H9 (cell line): Measurements from ENCODE around the gene KMT5B. TPM values are rescaled to one million over a fixed set of nuclear protein-coding genes. Genes with fewer than 3 reads are reported as not detected.

Experiments used
- DNase-seq: peaks from one replicate; pipeline ENCODE4 v3.0.0-alpha.2; 2017
- H2AFZ ChIP-seq: one replicate; pipeline ENCODE4 v1.6.1; 2013; ENCODE audit warnings: mild to moderate bottlenecking, low read length, control low read depth, moderate library complexity
- H2AK5ac ChIP-seq: 2 replicates; pipeline ENCODE4 v1.6.1; 2013; ENCODE audit warnings: low read length, control low read depth, mixed read lengths; ENCODE audit not compliant: insufficient read length
- H2BK120ac ChIP-seq: one replicate; pipeline ENCODE4 v1.6.1; 2013; ENCODE audit warnings: low read depth, mild to moderate bottlenecking, low read length, control low read depth, inconsistent platforms; ENCODE audit not compliant: poor library complexity, severe bottlenecking
- H2BK12ac ChIP-seq: 2 replicates; pipeline ENCODE4 v1.6.1; 2013; ENCODE audit warnings: low read length, control low read depth, mixed read lengths, low read depth; ENCODE audit not compliant: insufficient read length
- H2BK15ac ChIP-seq: 2 replicates; pipeline ENCODE4 v1.6.1; 2013; ENCODE audit warnings: low read depth, low read length, control low read depth
- H2BK20ac ChIP-seq: one replicate; pipeline ENCODE4 v1.6.1; 2013; ENCODE audit warnings: low read depth, mild to moderate bottlenecking, low read length, control low read depth, inconsistent platforms; ENCODE audit not compliant: poor library complexity, severe bottlenecking
- H2BK5ac ChIP-seq: 2 replicates; pipeline ENCODE4 v1.6.1; 2013; ENCODE audit warnings: low read length, control low read depth, mixed read lengths; ENCODE audit not compliant: insufficient read length
- H3K14ac ChIP-seq: 2 replicates; pipeline ENCODE4 v1.6.1; 2013; ENCODE audit warnings: low read length, control low read depth; ENCODE audit not compliant: insufficient read depth
- H3K18ac ChIP-seq: 2 replicates; pipeline ENCODE4 v1.6.1; 2013; ENCODE audit warnings: low read depth, mild to moderate bottlenecking, mixed read lengths, low read length, control low read depth; ENCODE audit not compliant: insufficient read length
- H3K23ac ChIP-seq: 2 replicates; pipeline ENCODE4 v1.6.1; 2013; ENCODE audit warnings: low read length, control low read depth, mixed read lengths, low read depth; ENCODE audit not compliant: insufficient read length
- H3K23me2 ChIP-seq: 2 replicates; pipeline ENCODE4 v1.6.1; 2013; ENCODE audit warnings: low read depth, mild to moderate bottlenecking, mixed read lengths, low read length, control low read depth; ENCODE audit not compliant: insufficient read length, poor library complexity, severe bottlenecking
- H3K27ac ChIP-seq: 2 replicates; pipeline ENCODE4 v1.5.1; 2013; ENCODE audit warnings: low read length, control low read depth, mixed read lengths, low read depth; ENCODE audit not compliant: insufficient read length
- H3K27me3 ChIP-seq: 2 replicates; pipeline ENCODE4 v1.6.1; 2013; ENCODE audit warnings: low read length, control low read depth, inconsistent platforms; ENCODE audit not compliant: insufficient read depth
- H3K4ac ChIP-seq: 2 replicates; pipeline ENCODE4 v1.6.1; 2013; ENCODE audit warnings: low read depth, mild to moderate bottlenecking, control low read depth, inconsistent platforms, low read length, moderate library complexity
- H3K4me1 ChIP-seq: 2 replicates; pipeline ENCODE4 v1.6.1; 2013; ENCODE audit warnings: low read length, control low read depth, inconsistent platforms; ENCODE audit not compliant: insufficient read depth
- H3K4me2 ChIP-seq: 2 replicates; pipeline ENCODE4 v1.6.1; 2013; ENCODE audit warnings: low read length, control low read depth, mixed read lengths; ENCODE audit not compliant: insufficient read length, insufficient read depth
- H3K56ac ChIP-seq: 2 replicates; pipeline ENCODE4 v1.6.1; 2013; ENCODE audit warnings: low read depth, mild to moderate bottlenecking, mixed read lengths, low read length, control low read depth; ENCODE audit not compliant: insufficient read length
- H3K79me1 ChIP-seq: 2 replicates; pipeline ENCODE4 v1.6.1; 2013; ENCODE audit warnings: low read depth, mild to moderate bottlenecking, moderate library complexity, low read length, control low read depth, inconsistent platforms; ENCODE audit not compliant: insufficient read depth, poor library complexity, severe bottlenecking
- H3K79me2 ChIP-seq: 2 replicates; pipeline ENCODE4 v1.6.1; 2013; ENCODE audit warnings: low read length, control low read depth, inconsistent platforms; ENCODE audit not compliant: insufficient read depth
- H3K9ac ChIP-seq: 2 replicates; pipeline ENCODE4 v1.6.1; 2013; ENCODE audit warnings: low read length, control low read depth, mixed read lengths; ENCODE audit not compliant: insufficient read length; ENCODE audit errors: extremely low read depth
- H3K9me3 ChIP-seq: one replicate; pipeline ENCODE4 v1.6.1; 2013; ENCODE audit warnings: low read depth, low read length, inconsistent platforms; ENCODE audit not compliant: control insufficient read depth
- H3T11ph ChIP-seq: one replicate; pipeline ENCODE4 v1.6.1; 2013; ENCODE audit warnings: mild to moderate bottlenecking, low read length, control low read depth, inconsistent platforms
- H4K20me1 ChIP-seq: one replicate; pipeline ENCODE4 v1.6.1; 2013; ENCODE audit not compliant: control insufficient read depth, insufficient read length, insufficient read depth
- H4K5ac ChIP-seq: 2 replicates; pipeline ENCODE4 v1.6.1; 2013; ENCODE audit warnings: low read depth, mild to moderate bottlenecking, mixed read lengths, low read length, control low read depth; ENCODE audit not compliant: insufficient read length
- H4K8ac ChIP-seq: replicated peaks from 2 replicates; pipeline ENCODE4 v1.6.1; 2013; ENCODE audit warnings: low read length, control low read depth, mixed read lengths, low read depth; ENCODE audit not compliant: insufficient read length
- H4K91ac ChIP-seq: 2 replicates; pipeline ENCODE4 v1.6.1; 2013; ENCODE audit warnings: low read depth, mild to moderate bottlenecking, moderate library complexity, mixed read lengths, low read length, control low read depth; ENCODE audit not compliant: insufficient read length
- H3K27ac Mint-ChIP-seq, 3 experiments: 2 replicates in 2 of 3; 3 replicates in 1 of 3; pipeline ENCODE4 v1.8.0; 2020 to 2021; ENCODE audit warnings: mixed read lengths in 3 of 3, mild to moderate bottlenecking in 1 of 3, moderate library complexity in 1 of 3
- H3K27me3 Mint-ChIP-seq: 2 replicates; pipeline ENCODE4 v1.8.0; 2021; ENCODE audit warnings: low read depth, mild to moderate bottlenecking, moderate library complexity, mixed read lengths
- H3K36me3 Mint-ChIP-seq, 3 experiments: 2 replicates in 2 of 3; 3 replicates in 1 of 3; pipeline ENCODE4 v1.8.0; 2020 to 2021; ENCODE audit warnings: low read depth in 3 of 3, mixed read lengths in 3 of 3; ENCODE audit not compliant: insufficient read depth in 1 of 3
- H3K4me1 Mint-ChIP-seq, 2 experiments: 2 replicates each; pipeline ENCODE4 v1.8.0; 2020; ENCODE audit warnings: mixed read lengths in 2 of 2
- H3K4me3 Mint-ChIP-seq, 2 experiments: 2 replicates in 1 of 2; 3 replicates in 1 of 2; pipeline ENCODE4 v1.8.0; 2020 to 2021; ENCODE audit warnings: mild to moderate bottlenecking in 2 of 2, mixed read lengths in 2 of 2, moderate library complexity in 1 of 2
- H3K9me3 Mint-ChIP-seq, 2 experiments: 2 replicates in 1 of 2; 3 replicates in 1 of 2; pipeline ENCODE4 v1.8.0; 2020; ENCODE audit warnings: mild to moderate bottlenecking in 2 of 2, mixed read lengths in 2 of 2, moderate library complexity in 1 of 2
- CTCF ChIP-seq: fragments of 200-600 bp; sonication (generic); conservative IDR thresholded peaks from 3 replicates; pipeline ENCODE4 v1.8.0; 2021; ENCODE audit warnings: antibody characterized with exemption, mild to moderate bottlenecking
- WGBS: extraction: QIAGEN DNeasy Blood & Tissue Kit; methylation state at CpG from one replicate; pipeline ENCODE4 v1.1.7; 2013; ENCODE audit warnings: missing lambda C conversion rate, low lambda C conversion rate, mixed read lengths; ENCODE audit not compliant: insufficient read length; ENCODE audit errors: extremely low coverage; 5-methylcytosine and 5-hydroxymethylcytosine counted together
- total RNA-seq: library from RNA; stranded (reverse); gene quantifications from 2 replicates; pipeline ENCODE4 v1.2.1, GENCODE V29; 2021

KMT5B gene
- total RNA-seq, 1 experiment from 2014 or later = 61.6 TPM

DNA sequence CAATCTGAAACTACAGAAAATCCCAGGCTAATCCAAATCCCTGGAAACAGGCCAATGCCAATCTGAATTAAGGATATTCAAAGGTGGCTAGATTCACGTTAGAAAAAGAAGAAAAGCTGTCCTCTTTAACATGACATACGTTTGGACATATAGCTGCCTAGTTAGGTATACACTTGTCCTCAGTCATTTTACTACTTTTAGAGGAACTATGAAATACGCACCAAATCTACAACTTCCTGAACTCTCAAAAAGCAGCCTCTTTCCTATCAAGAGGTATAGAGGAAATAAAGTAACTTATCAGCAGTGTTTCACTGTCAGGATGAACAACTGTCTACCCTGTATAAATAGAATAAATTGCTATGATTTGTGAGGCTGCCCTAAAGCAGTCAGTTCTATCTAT, 24.0 kb downstream of the KMT5B start:
- Histone ChIP-seq H2AFZ (no peak overlapping the region), H3K79me2 (peaks cover 13% of the 10 kb centered on the region; the same call in 1 of the 2 replicates), H4K8ac (no peak overlapping the region), H4K91ac (no peak overlapping the region), H3K23me2 (no peaks in the 10 kb centered on the region), H3K23ac (no peak overlapping the region), H2BK5ac (no peak overlapping the region), H2BK12ac (no peak overlapping the region), H3K14ac (no peak overlapping the region), H3K4me1 (peaks cover 7% of the 10 kb centered on the region; the same call in 1 of the 2 replicates), H2BK120ac (no peak overlapping the region), H3K9ac (no peak overlapping the region), H3K27me3 (no peaks in the 10 kb centered on the region), H2AK5ac (no peak overlapping the region), H2BK15ac (no peak overlapping the region), H3T11ph (no peak overlapping the region), H3K9me3 (no peaks in the 10 kb centered on the region), H4K5ac (no peak overlapping the region), H3K4ac (no peak overlapping the region), H4K20me1 (no peaks in the 10 kb centered on the region), H3K79me1 (peaks cover 2% of the 10 kb centered on the region), H3K18ac (no peak overlapping the region), H3K27ac (no peak overlapping the region), H2BK20ac (no peak overlapping the region), H3K4me2 (no peak overlapping the region), H3K56ac (no peak overlapping the region)
- H3K9me3 Mint-ChIP-seq = no peaks in the 10 kb centered on the region
- no peak overlapping the region for H3K27ac Mint-ChIP-seq
- no CpG with 5 or more reads among the region's 3 CpGs for WGBS
- no peak overlapping the region for H3K4me3 Mint-ChIP-seq
- H3K27me3 Mint-ChIP-seq = no peaks in the 10 kb centered on the region
- peaks cover 3 to 47% (median 37%) of the 10 kb centered on the region in 3 experiments; a peak in 5 of 7 replicates for H3K36me3 Mint-ChIP-seq
- DNase-seq = no peak
- TF ChIP-seq CTCF = no peak
- H3K4me1 Mint-ChIP-seq = peaks cover 34 to 39% of the 10 kb centered on the region in 2 experiments
